H1 (cell line): ENCODE data around the gene ASIC1. TPM values are rescaled to one million over a fixed set of nuclear protein-coding genes. Genes with fewer than 3 reads are reported as not detected.

Source experiments
- CTCF ChIA-PET: fragments of 300-600 bp; sonication (Branson Sonifier 250); formaldehyde crosslinking; loops from one replicate; lab custom pipeline; 2021; ENCODE audit not compliant: partially characterized antibody; lab: Charles Lee
- POLR2A ChIA-PET: fragments of 300-600 bp; sonication (Branson Sonifier 250); formaldehyde crosslinking; loops from one replicate; lab custom pipeline; 2021; ENCODE audit warnings: inconsistent platforms; ENCODE audit not compliant: partially characterized antibody; lab: Charles Lee
- DNase-seq, 2 experiments: peaks; one replicate each; pipeline versions ENCODE4 v3.0.0 to v3.0.0-alpha.2; 2010 to 2022; ENCODE audit warnings: low spot score in 2 of 2, low read depth in 1 of 2, mixed read lengths in 1 of 2
- FAIRE-seq: peaks from 2 replicates; lab custom pipeline; 2011; peaks lifted over from hg19 to GRCh38; lab: Jason Lieb, UNC
- H2AFZ ChIP-seq: 2 replicates; pipeline ENCODE4 v1.8.1; 2012; ENCODE audit warnings: low read length, inconsistent platforms
- H2AK5ac ChIP-seq: 2 replicates; pipeline ENCODE4 v1.6.1; 2013; ENCODE audit warnings: low read depth, low read length
- H2BK120ac ChIP-seq: replicated peaks from 2 replicates; pipeline ENCODE3; 2013; ENCODE audit warnings: low read depth, low read length, inconsistent platforms
- H2BK12ac ChIP-seq: 2 replicates; pipeline ENCODE4 v1.6.1; 2013; ENCODE audit warnings: low read depth, low read length
- H2BK15ac ChIP-seq: 2 replicates; pipeline ENCODE4 v1.6.1; 2013; ENCODE audit warnings: low read length
- H2BK20ac ChIP-seq: 2 replicates; pipeline ENCODE4 v1.6.1; 2013; ENCODE audit warnings: low read length
- H2BK5ac ChIP-seq: 2 replicates; pipeline ENCODE4 v1.6.1; 2013; ENCODE audit warnings: low read depth, low read length
- H3K14ac ChIP-seq: 2 replicates; pipeline ENCODE4 v1.6.1; 2013; ENCODE audit warnings: inconsistent platforms; ENCODE audit not compliant: insufficient read length
- H3K18ac ChIP-seq: 2 replicates; pipeline ENCODE4 v1.6.1; 2013; ENCODE audit warnings: low read length; ENCODE audit errors: extremely low read depth
- H3K23ac ChIP-seq: 2 replicates; pipeline ENCODE4 v1.6.1; 2013; ENCODE audit warnings: inconsistent platforms; ENCODE audit not compliant: insufficient read length
- H3K23me2 ChIP-seq: 2 replicates; pipeline ENCODE4 v1.6.1; 2013; ENCODE audit warnings: low read depth, low read length
- H3K27ac ChIP-seq: 2 replicates; pipeline ENCODE4 v1.6.1; 2011; ENCODE audit warnings: low read depth, low read length, inconsistent platforms
- H3K27me3 ChIP-seq, 4 experiments: replicated peaks in 1 of 4; 1 replicate in 1 of 4; 2 replicates in 3 of 4; pipeline versions ENCODE4 v1.6.1 to v1.8.1; 2011 to 2013; ENCODE audit warnings: low read length in 3 of 4, mild to moderate bottlenecking in 3 of 4, inconsistent platforms in 2 of 4, mixed read lengths in 2 of 4, moderate library complexity in 1 of 4; ENCODE audit not compliant: control insufficient read depth in 3 of 4, insufficient read depth in 3 of 4; ENCODE audit errors: extremely low read depth in 1 of 4
- H3K36me3 ChIP-seq, 4 experiments: 2 replicates each; pipeline versions ENCODE4 v1.6.1 to v1.8.1; 2011 to 2013; ENCODE audit warnings: mild to moderate bottlenecking in 4 of 4, low read length in 3 of 4, moderate library complexity in 2 of 4, control low read depth in 1 of 4, inconsistent platforms in 1 of 4; ENCODE audit not compliant: insufficient read depth in 4 of 4, control insufficient read depth in 2 of 4
- H3K4ac ChIP-seq: replicated peaks from 2 replicates; pipeline ENCODE3; 2013; ENCODE audit warnings: low read length, low read depth, mixed read lengths, inconsistent platforms; ENCODE audit not compliant: insufficient read length
- H3K4me1 ChIP-seq, 4 experiments: replicated peaks in 1 of 4; 1 replicate in 1 of 4; 2 replicates in 3 of 4; pipeline versions ENCODE4 v1.6.1 to v1.8.1; 2011 to 2013; ENCODE audit warnings: low read length in 3 of 4, inconsistent platforms in 2 of 4, mixed read lengths in 1 of 4; ENCODE audit not compliant: insufficient read depth in 4 of 4, control insufficient read depth in 3 of 4
- H3K4me2 ChIP-seq, 2 experiments: 2 replicates each; pipeline versions ENCODE4 v1.6.1 to v1.8.1; 2011 to 2013; ENCODE audit warnings: low read depth in 2 of 2, low read length in 2 of 2, control low read depth in 1 of 2, inconsistent platforms in 1 of 2, mild to moderate bottlenecking in 1 of 2; ENCODE audit not compliant: insufficient read depth in 1 of 2
- H3K4me3 ChIP-seq, 4 experiments: fragments of 200-600, 300-600 bp in 1 of 4; sonication (generic), shearing (Covaris generic), sonication (Bioruptor Twin) in 1 of 4; 2 replicates each; pipeline versions ENCODE4 v1.5.1 to v1.8.1; 2011 to 2016; ENCODE audit warnings: low read length in 4 of 4, low read depth in 3 of 4, control low read depth in 2 of 4, inconsistent platforms in 2 of 4, mild to moderate bottlenecking in 2 of 4, mixed read lengths in 1 of 4, moderate library complexity in 1 of 4; ENCODE audit not compliant: insufficient read depth in 2 of 4; ENCODE audit errors: extremely low read depth in 1 of 4
- H3K56ac ChIP-seq: replicated peaks from 2 replicates; pipeline ENCODE3; 2013; ENCODE audit warnings: low read depth, mild to moderate bottlenecking, mixed read lengths, low read length, inconsistent platforms; ENCODE audit not compliant: insufficient read length
- H3K79me1 ChIP-seq: 2 replicates; pipeline ENCODE4 v1.6.1; 2013; ENCODE audit warnings: low read depth, low read length, control low read depth
- H3K79me2 ChIP-seq, 2 experiments: 2 replicates each; pipeline versions ENCODE4 v1.6.1 to v1.8.1; 2012 to 2013; ENCODE audit warnings: low read length in 2 of 2, mild to moderate bottlenecking in 2 of 2, inconsistent platforms in 1 of 2; ENCODE audit not compliant: insufficient read depth in 2 of 2, control insufficient read depth in 1 of 2
- H3K9ac ChIP-seq, 4 experiments: replicated peaks in 1 of 4; 1 replicate in 1 of 4; 2 replicates in 3 of 4; pipeline versions ENCODE4 v1.6.1 to v1.8.1; 2011 to 2013; ENCODE audit warnings: low read depth in 3 of 4, low read length in 3 of 4, control low read depth in 2 of 4, mild to moderate bottlenecking in 2 of 4, moderate library complexity in 2 of 4, inconsistent platforms in 1 of 4; ENCODE audit errors: extremely low read depth in 1 of 4
- H3K9me3 ChIP-seq, 2 experiments: 2 replicates each; pipeline versions ENCODE4 v1.6.1 to v1.8.1; 2012 to 2013; ENCODE audit warnings: mild to moderate bottlenecking in 2 of 2, moderate library complexity in 2 of 2, control low read depth in 1 of 2, inconsistent platforms in 1 of 2, low read depth in 1 of 2, low read length in 1 of 2, mixed read lengths in 1 of 2; ENCODE audit not compliant: insufficient read depth in 2 of 2
- H4K20me1 ChIP-seq, 2 experiments: replicated peaks in 1 of 2; 2 replicates each; pipeline versions ENCODE3 to v1.8.1; 2011 to 2013; ENCODE audit warnings: inconsistent platforms in 2 of 2, low read length in 2 of 2, mild to moderate bottlenecking in 1 of 2; ENCODE audit not compliant: insufficient read depth in 2 of 2, control insufficient read depth in 1 of 2
- H4K5ac ChIP-seq: 2 replicates; pipeline ENCODE4 v1.6.1; 2013; ENCODE audit warnings: low read length, low read depth, mixed read lengths, inconsistent platforms; ENCODE audit not compliant: insufficient read length
- H4K8ac ChIP-seq: 2 replicates; pipeline ENCODE4 v1.8.0; 2013; ENCODE audit warnings: mild to moderate bottlenecking, moderate library complexity, low read length, inconsistent platforms; ENCODE audit not compliant: insufficient read depth; ENCODE audit errors: extremely low read depth
- H4K91ac ChIP-seq: replicated peaks from 2 replicates; pipeline ENCODE3; 2013; ENCODE audit warnings: low read length, mixed read lengths, inconsistent platforms; ENCODE audit not compliant: insufficient read length
- WGBS, 2 experiments: shearing (Covaris generic) in 1 of 2; methylation state at CpG; one replicate each; pipeline versions ENCODE4 v1.1.6 to v1.1.7; 2013 to 2015; ENCODE audit warnings: low lambda C conversion rate in 2 of 2, mixed read lengths in 2 of 2, inconsistent platforms in 1 of 2, low coverage in 1 of 2, missing lambda C conversion rate in 1 of 2; ENCODE audit not compliant: insufficient replicate concordance in 2 of 2, insufficient coverage in 1 of 2, insufficient read length in 1 of 2; ENCODE audit errors: extremely low coverage in 1 of 2, missing lambda C conversion rate in 1 of 2; 5-methylcytosine and 5-hydroxymethylcytosine counted together
- polyA plus RNA-seq, 7 experiments: library from polyadenylated mRNA; depleted of rRNA in 3 of 7; stranded (reverse) in 5 of 7; unstranded in 2 of 7; fragments of >200 nt in 5 of 7; fragments of 200-250 nt in 2 of 7; gene quantifications; 1 replicate in 5 of 7; 2 replicates in 1 of 7; 4 replicates in 1 of 7; pipeline versions ENCODE4 v1.2.1 to v1.2.3, GENCODE V29; 2011 to 2013; ENCODE audit warnings: missing spikeins in 2 of 7, mixed read lengths in 2 of 7
- total RNA-seq: library from RNA; stranded (reverse); fragmentation: NEBNext Ultra II Directional; extraction: Animal tissue kit (Norgen Biotek cat#: 25700); gene quantifications from 2 replicates; pipeline ENCODE4 v1.2.1, GENCODE V29; 2021

The ASIC1 gene
- total and polyA plus RNA-seq, 2 of the 8 experiments (the other 6 are each of a cell fraction or from before 2014, with no cell fraction given) = 2.4 to 4.4 TPM

DNA sequence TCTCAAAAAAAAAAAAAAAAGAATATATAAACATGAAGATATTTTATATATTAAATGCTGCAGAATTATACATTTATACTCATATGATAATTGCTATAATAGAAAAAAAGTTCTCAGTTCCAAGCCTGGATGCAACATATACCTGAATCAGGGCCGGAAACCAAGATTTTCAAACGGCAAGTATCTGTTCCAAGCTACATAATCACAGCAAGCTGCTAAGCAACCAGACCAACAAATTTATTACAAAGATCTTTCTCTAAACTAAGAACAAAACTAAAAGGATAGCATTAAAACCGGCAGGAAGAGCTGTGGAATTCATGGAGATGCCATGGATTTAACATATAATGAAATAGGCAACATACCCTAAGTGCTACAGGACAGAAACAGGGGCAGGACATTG, 39.2 kb upstream of the ASIC1 start:
- H3K18ac ChIP-seq = no peak overlapping the region
- H4K91ac ChIP-seq = no peak overlapping the region
- H2BK15ac ChIP-seq = no peak overlapping the region
- no peak overlapping the region for H2BK120ac ChIP-seq
- no peak overlapping the region for H3K14ac ChIP-seq
- ChIA-PET CTCF (interaction anchor here (0.6 to 6.4 kb wide), 9 partner anchors 10 to 603 kb away, joined by 3 to 37 read pairs (median 5); partner anchors contain the start of gene AQP5), POLR2A (interaction anchor here (0.6 kb wide), 1 partner anchor 8 kb away, joined by 3 read pairs; no protein-coding TSS in a partner anchor)
- H4K5ac ChIP-seq = no peak overlapping the region
- no peak overlapping the region for H3K4ac ChIP-seq
- peaks cover 1 to 2% of the 10 kb centered on the region in 2 experiments for H4K20me1 ChIP-seq
- peaks cover 8% of the 10 kb centered on the region for H3K79me1 ChIP-seq
- 81% methylated on average over 3 of the region's 3 CpGs; no CpG with 5 or more reads in 1 of the 2 experiments for WGBS, 2 experiments
- no peaks in the 10 kb centered on the region for H3K9me3 ChIP-seq
- no peak overlapping the region for H3K9ac ChIP-seq
- H3K27me3 ChIP-seq = no peaks in the 10 kb centered on the region
- H3K23ac ChIP-seq = no peak overlapping the region
- peaks cover 0 to 2% (median 0%) of the 10 kb centered on the region in 4 experiments; a peak in 1 of 7 replicates for H3K4me1 ChIP-seq
- H2BK12ac ChIP-seq = no peak overlapping the region
- peaks cover 2% of the 10 kb centered on the region for H3K23me2 ChIP-seq
- no peak overlapping the region for H2AFZ ChIP-seq
- FAIRE-seq = no peak
- H2BK20ac ChIP-seq = no peak overlapping the region
- H3K36me3 ChIP-seq = peaks cover 0 to 12% (median 2%) of the 10 kb centered on the region in 4 experiments; a peak in 2 of 8 replicates
- no peak overlapping the region for H4K8ac ChIP-seq
- DNase-seq = no peak
- H3K27ac ChIP-seq = no peak overlapping the region
- peak overlapping the region in 1 of 2 experiments; percentile 13; a peak in 1 of 4 replicates for H3K4me2 ChIP-seq
- peaks cover 0 to 65% of the 10 kb centered on the region in 2 experiments; a peak in 2 of 4 replicates for H3K79me2 ChIP-seq
- H2BK5ac ChIP-seq = no peak overlapping the region
- no peak overlapping the region for H2AK5ac ChIP-seq
- no peak overlapping the region for H3K56ac ChIP-seq
- no peak overlapping the region for H3K4me3 ChIP-seq
